Coronary artery (tissue), 2 donors: ENCODE results near the gene UBE2F.

ENCODE experiments used
- DNase-seq: peaks from one replicate; pipeline ENCODE4 v3.0.0-alpha.2; 2017; ENCODE audit warnings: low spot score
- H3K27ac ChIP-seq, 2 donors: fragments of 200-600 bp; sonication (generic); one replicate each; pipeline ENCODE4 v1.5.1; 2016 to 2019
- H3K4me3 ChIP-seq: fragments of 200-600 bp; sonication (generic); 2 replicates; pipeline ENCODE4 v1.5.1; 2016; ENCODE audit warnings: mild to moderate bottlenecking, moderate library complexity
- CTCF ChIP-seq: fragments of 200-600 bp; sonication (generic); IDR thresholded peaks from one replicate; pipeline ENCODE4 v1.5.1; 2019; ENCODE audit warnings: antibody characterized with exemption

Gene UBE2F

DNA sequence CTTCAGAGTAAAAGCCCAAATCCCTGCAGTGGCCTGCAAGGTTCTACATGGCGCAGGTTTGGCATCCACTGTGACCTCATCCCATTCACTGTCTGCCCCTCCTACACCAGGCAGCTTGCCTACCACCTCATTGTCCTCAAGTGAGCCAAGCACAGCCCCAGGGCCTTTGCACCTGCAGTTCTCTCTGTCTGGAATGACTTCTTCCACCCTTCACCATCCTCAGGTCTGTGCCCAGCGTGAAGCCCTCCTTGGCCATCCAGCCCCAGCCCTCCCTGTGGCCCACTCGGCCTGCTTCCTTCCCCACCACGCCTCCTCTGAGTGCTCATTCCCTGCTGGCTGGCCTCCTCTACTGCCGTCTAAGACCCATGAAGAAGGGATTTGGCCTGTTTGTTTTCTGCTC lies 32.6 kb upstream of the UBE2F start:
- Histone ChIP-seq H3K27ac (no peak overlapping the region), H3K4me3 (no peak overlapping the region)
- TF ChIP-seq CTCF = no peak
- DNase-seq = no peak

DNA sequence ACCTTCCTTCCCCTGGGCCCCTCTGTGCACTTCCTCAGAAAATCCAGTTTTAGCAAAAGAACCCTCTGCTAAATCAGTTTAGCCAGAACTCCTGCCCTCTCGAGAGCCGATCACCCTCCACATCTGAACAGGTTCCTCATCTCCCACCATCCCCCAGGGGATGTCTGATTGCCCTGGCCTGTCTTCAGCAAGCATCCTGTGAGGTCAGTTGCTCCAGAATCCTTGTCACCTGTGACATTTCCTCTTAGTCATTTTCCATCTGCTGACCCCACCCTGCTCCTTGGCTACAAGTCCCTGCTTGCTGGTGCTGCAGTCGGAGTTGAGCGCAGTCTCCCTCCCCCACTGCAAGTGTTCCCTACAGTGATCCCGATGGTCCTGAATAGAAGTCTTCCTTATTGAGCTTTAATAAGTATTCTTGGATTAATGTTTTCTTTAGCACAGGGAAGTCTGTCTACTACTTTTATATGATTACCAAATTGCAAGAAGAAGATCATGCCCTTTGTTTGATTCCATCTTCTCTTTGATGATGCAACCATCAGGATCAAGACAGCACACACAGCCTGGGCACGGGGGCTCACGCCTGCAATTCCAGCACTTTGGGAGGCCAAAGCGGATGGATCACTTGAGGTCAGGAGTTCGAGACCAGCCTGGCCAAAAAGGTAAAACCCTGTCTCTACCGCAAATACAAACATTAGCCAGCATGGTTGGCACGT lies 30.9 kb upstream of the UBE2F start:
- no peak for DNase-seq
- no peak for TF ChIP-seq CTCF
- Histone ChIP-seq H3K4me3 (no peak overlapping the region), H3K27ac (no peak overlapping the region)

- TF ChIP-seq CTCF = no peak
- DNase-seq = no peak
- no peak overlapping the region for H3K27ac ChIP-seq
- no peak overlapping the region for H3K4me3 ChIP-seq
These were observed 27.6 kb upstream of the UBE2F start for GRCh38 chr2:237939251-237939650.

GRCh38 chr2:237940828-237941227 lies 26.0 kb upstream of the UBE2F start:
- Histone ChIP-seq H3K4me3 (no peak overlapping the region), H3K27ac (no peak overlapping the region)
- no peak for TF ChIP-seq CTCF
- no peak for DNase-seq

- no peak for TF ChIP-seq CTCF
- H3K27ac ChIP-seq = no peak overlapping the region
- no peak overlapping the region for H3K4me3 ChIP-seq
- no peak for DNase-seq
These were observed 25.6 kb upstream of the UBE2F start for GRCh38 chr2:237941239-237941638.

- DNase-seq = no peak
- Histone ChIP-seq H3K27ac (no peak overlapping the region), H3K4me3 (no peak overlapping the region)
- TF ChIP-seq CTCF = no peak
These were observed 24.3 kb upstream of the UBE2F start for GRCh38 chr2:237942513-237942899.

DNA sequence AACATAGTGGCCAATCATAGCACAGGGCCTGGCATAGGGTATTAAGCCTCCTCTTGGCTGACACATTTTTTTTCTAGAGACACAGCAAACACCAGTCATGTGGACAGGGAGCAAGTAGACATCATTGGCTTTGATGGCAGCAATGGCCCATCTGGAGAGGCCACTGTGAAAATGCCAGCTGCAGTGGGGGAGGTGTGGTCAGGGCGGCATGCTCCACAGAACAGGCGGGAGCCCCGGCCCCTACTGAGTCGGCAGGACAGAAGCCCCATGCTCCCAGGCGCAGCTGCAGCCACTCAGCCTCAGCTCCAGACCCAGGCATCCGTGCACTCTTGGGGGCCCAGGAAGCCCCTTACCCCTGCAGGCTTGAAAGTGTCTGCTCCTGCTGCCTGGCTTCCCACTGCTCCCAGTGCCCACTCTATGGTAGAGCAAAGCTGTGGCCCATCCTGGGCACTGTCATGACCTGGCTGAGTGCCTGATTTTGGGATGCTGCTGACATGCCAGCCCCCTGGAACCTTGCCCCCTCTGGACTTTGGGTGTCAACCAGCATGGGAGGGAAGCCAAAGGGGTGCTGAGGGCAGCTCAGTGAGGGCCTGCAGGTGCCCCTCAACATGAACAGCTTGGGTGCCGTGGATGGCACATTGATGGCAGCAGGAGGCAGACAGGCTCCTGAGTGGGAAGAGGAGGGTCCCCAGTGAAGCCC lies 23.3 kb upstream of the UBE2F start:
- no peak for TF ChIP-seq CTCF
- Histone ChIP-seq H3K27ac (no peak overlapping the region), H3K4me3 (no peak overlapping the region)
- no peak for DNase-seq
